CD4-positive, alpha-beta T cell treated with Interleukin-15 for 1 hour (primary cell): ENCODE measurements around the gene RAD51B.

Experiments used
- DNase-seq: peaks from one replicate; pipeline ENCODE4 v3.0.0-alpha.2; 2020

Gene RAD51B

DNA sequence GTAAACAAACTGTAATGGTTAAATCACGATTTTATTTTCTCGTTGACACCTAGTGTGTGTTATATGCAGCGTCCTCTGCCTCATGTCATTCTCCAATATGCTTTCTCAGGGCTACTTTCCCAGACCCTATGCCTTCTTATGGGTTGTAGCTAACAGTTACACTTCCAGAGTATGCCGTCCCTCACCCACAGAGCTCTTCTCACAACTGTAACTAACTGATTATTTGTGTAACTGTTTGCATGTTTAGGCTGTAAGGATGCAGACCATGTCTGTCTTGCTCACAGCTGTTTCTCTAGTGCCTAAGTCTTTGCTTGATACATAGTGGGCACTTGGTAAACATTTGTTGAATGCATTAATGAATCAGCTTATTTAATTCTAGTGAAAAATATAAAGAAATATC, 555.8 kb downstream of the RAD51B start:
- no peak for DNase-seq

- DNase-seq: no peak
These were observed 556.6 kb downstream of the RAD51B start for GRCh38 chr14:68376067-68376779.

- DNase-seq: no peak
These were observed 557.4 kb downstream of the RAD51B start for GRCh38 chr14:68377006-68377405.

- DNase-seq: peak; percentile 73
These were observed 557.9 kb downstream of the RAD51B start for GRCh38 chr14:68377459-68377858.

DNA sequence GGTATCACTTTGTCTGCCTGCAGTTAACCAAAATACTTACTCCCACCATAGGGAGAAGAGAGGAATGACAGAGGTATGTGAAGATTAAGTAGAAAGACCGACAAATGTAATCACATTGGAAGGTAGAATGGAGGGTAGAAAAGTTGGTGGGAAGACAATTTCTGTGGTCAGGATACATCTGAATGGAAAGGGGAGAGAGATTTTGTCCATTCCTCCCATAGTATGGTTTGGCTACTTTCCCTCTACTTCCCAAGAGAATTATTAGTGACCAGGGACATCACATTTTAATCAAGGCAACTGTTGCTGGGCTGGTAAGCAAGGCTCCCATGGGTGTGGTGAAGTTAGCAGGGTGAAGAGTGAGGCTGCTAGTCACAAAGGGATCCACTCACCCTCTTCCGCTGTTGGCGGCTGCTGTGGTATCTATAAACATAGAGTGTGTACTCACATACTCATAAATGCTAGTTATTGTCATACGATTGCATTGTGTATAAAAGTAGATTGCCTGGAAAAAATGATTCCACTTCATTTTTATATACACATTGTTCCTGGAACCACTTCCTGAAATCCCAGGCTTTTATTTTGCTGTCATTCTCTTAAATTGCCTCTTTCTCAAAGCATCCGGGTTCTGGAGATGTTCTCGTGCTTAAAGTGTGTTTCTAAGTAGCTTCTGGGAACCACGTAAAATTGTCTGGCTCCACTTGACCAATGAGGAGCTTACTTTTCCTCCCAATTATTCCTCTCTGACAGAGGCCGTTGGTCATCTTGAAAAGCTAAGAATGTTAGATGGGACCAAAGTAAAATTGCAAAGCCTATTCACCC, 560.1 kb downstream of the RAD51B start:
- peak; percentile 24 for DNase-seq

- no peak for DNase-seq
These were observed 560.8 kb downstream of the RAD51B start for GRCh38 chr14:68380329-68380741.

DNA sequence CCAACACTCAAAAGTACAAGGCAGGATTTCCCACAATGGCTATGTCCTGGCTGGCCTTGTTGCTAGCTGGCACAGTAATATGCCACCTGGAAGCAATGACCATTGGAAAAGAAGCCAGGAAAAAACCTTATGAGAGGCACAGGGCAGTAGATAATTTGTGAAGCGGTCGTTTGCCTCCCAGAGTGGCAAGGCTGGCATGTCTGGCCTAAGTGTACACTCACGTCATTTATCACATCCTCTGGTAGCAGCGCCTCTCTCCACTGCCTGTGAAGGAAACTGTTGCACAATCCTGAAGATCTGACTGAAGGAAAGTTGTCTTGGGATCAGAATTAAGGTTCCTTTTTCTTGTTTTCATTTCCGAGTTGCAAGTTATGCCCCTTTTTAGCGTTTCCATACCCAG, 564.8 kb downstream of the RAD51B start:
- DNase-seq: peak; percentile 45

DNA sequence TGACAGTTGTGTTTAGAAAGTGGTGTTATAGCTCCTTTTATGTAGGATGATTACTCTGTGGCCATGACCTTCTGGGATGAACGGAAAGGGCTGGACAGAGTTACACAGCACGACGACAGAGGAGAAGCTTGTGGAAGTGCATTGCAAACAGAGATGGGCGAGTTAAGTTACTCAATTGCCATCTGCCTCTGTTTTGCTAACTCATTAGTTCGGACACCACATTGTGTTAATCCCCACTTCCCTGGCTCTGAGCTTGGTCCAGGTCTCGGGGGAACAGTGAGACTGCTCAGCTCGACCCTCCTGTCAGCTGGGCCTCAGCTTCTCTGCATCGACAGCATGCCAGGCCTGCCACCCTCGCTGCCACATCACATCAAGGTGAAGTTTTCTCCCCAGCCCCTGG, 565.3 kb downstream of the RAD51B start:
- DNase-seq: no peak

DNA sequence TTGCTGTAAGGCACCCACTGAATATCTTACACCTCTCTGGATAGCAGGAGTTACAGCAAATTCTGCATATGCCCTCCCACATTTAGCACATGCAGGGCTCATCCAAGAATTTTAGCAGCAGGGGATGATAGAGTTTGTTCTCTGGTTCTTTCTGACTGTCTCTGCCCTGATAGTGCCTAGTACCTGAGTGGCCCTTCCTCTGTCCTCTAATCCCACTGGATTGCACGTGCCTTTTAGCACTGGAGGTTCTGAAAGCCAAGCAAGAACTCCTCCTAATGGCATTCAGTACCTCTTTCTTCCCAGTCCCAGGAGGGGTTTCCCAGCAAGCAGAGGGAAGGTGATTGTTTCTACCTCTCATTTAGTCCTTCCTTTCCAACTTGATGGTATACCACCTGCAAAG, 566.9 kb downstream of the RAD51B start:
- DNase-seq: no peak

GRCh38 chr14:68386950-68387779, 567.6 kb downstream of the RAD51B start:
- no peak for DNase-seq

DNA sequence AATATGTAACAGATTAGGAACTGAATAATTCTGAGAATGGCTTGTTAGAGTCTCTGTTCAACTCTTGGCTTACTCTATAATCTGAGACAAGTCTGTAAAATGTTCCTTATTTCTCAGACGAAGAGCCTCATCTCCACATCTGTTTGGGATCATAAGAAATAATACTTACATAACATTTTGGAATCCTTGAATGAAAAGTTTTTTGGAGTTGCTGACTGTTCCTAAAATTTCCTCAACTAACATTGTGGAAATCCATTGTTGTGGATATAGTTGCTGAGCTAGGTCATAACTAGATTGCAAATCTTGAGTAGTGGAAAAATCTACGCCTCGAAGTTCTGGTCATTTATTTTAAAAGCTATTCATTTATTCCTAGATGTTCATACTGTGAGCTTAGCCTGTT, 570.4 kb downstream of the RAD51B start:
- no peak for DNase-seq

- no peak for DNase-seq
These were observed 571.2 kb downstream of the RAD51B start for GRCh38 chr14:68390741-68391140.

DNA sequence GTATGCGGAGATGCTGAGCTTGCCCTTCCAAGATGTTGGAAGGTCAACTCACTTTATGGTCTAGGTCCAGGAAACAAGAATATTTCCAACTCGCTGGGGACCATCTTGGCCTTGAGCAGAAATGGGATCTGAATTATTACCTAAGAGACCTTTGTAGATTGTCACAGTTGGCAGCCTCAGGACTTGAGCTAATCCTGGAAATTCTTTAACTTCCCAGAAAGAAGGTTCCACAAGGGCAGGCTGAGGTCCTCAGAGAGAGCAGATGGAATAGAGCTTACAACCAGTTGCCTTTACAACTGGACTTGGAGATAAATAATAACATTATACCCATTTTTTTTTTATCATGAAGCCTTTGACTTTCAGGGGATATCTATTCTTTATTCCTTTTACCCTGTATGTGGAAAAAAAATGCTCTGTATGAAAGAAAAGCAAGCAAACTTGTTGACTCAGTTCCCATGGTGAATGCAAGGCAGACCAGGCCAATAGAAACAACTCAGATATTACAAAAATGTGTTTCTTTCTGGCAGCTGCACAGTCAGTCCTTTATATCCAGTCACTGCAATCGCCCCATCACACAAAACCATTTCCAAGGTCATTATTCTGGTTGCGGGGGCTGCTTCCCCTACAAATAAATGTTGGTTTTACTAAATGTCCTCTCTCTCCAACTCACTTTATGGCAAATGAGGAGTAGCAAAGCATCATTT, 571.9 kb downstream of the RAD51B start:
- no peak for DNase-seq

DNA sequence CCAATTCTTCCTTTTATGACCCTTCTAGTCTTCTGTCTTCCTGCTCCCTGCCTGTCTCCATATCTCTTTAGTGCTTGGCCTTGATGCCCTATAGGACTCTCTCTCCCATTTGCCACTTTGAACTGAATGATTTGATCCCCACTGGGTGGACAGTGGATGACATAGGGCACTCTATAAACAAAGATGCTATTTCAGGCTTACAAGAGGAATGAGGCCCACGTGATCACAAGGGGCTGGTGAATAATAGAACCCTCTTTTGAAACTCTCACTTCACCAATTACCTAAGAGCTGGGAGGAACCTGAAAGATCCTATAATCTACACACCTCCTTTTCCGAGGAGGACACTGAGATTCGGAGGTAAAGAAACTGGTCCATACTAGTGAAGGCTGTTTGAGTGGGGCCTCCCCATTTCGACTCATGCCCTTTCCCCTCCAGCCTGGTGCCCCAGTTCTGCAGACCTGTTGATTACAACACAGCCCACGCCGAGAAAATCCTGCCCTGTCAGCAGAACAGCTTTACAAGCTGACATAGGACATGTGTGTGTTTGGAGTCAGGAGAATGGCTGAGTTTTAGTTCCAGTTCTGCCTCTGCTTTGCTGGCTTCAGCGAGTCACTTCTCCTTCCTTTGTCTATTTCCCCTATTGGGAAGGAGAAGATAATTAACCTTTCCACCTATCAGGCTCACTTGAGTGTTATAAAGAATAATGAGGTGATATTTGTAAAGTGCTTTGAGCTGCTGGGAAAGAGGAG, 573.0 kb downstream of the RAD51B start:
- peak; percentile 50 for DNase-seq

DNA sequence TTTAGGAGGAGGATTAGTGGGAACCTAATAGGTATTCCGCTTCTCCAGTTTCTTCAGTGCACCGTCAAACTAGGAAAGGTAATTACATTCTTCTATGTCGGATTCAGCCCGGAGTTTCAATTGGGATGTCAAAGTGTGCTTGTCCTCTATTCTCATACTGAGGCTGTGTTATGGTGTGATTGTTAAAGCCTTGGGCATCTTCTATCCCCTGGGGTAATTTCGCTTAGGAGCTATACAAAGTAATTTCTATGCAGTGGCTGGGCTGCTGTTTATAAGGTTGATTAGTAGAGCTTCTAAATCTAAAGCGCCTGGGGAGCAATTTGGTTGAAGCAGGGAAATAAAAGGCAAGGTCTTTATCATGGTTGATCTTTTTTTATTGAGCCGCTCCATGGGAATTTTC, 573.7 kb downstream of the RAD51B start:
- no peak for DNase-seq

DNA sequence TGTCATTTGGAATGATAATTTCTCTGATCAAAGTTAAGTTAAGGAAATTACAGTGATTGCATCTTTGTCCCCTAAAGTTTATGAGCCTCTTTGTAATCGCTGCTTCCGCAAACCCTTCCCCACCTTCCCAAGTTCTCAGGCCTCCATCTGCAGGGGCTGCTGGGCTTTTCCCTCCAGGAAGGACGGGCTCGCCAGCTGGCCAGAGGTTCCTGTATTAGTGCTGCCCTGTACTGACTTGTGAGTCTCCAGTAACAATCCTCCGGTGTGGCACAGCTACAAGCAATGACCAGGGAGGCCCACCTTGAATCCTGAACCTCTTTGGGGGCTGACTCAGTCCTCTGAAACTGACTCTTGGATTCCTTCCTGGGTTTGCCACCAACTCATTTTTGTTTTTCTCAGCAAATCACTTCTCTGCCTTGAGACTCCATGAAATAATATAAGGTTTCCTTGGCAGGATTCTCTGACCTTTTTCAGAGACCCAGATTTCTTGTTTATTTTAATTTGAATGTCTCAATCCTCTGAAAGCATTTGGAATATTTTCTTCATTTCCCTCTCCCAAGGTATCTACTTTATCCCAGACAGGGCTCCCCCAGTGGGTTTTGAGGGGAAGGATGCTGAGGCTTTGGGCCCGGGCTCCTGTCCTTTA, 574.7 kb downstream of the RAD51B start:
- no peak for DNase-seq

GRCh38 chr14:68394764-68395143, 575.2 kb downstream of the RAD51B start:
- DNase-seq: no peak

GRCh38 chr14:68395604-68396003, 576.0 kb downstream of the RAD51B start:
- no peak for DNase-seq

DNA sequence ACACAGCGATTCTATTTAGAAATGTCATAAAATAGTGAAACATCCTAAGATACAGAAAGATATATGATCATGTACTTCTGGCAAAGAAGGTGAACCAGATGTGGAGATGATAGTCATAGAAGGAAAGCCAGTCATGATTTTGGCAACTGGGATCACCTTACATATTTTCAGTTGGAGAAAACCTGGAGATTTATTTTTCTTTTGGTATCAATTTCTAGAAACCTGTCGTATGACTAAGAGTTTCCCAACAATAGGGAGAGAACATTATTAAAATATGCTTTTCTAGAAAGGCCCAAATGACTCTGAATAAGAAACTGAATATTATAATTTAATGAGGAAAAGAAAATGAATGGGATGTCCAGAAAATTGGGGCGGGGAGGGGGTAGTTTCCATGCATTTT, 576.9 kb downstream of the RAD51B start:
- DNase-seq: no peak

- DNase-seq: peak; percentile 73
These were observed 577.8 kb downstream of the RAD51B start for GRCh38 chr14:68397371-68397811.

DNA sequence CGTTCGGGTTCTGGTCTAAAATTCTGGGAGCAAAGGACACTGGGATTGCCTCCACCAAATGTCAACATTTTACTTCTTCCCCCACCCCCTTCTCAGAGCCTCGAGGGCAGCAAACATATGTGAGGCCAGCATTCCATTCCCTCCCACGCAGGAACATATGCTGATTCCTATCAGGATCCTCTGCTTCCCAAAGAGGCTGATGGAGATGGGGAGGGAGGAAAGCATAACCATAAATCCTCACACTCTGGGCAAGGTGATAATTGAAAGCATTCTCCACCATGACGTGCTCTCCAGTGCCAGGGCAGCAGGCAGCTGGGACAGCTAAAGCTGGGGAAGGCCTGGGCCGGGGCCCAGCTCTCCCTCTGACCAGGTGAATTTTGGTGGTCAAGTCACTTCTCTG, 578.2 kb downstream of the RAD51B start:
- DNase-seq: no peak

DNA sequence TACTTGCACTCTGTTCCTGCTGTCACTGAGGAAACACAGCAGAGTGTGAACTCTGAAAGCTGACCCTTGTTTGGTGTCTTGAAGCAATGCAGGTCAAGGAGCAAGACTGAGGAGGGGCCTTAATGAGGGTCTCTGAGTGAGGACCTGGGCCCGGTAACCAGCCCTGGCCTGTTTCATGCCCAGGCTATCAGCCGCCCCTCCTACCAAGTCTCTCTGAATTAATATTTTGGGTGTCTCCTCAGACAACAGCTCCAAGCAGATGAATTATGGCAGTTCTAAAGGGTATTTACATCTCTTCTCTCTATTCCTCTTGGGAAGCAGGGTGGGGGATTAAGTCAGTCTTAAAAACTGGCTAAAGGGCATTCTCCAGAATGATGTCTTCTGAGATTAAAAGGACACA, 578.8 kb downstream of the RAD51B start:
- DNase-seq: no peak
